Retinal pigment epithelial cell (primary cell): Measurements from ENCODE around the gene PREP.

ENCODE experiments used
- DNase-seq: peaks from one replicate; pipeline ENCODE4 v3.0.0-alpha.2; 2010; ENCODE audit warnings: low read depth
- H3K4me3 ChIP-seq: 2 replicates; pipeline ENCODE4 v1.5.1; 2011; ENCODE audit warnings: mild to moderate bottlenecking, low read length, control low read depth, moderate library complexity
- TF ChIP-seq, protein P1 (sequence below): conservative IDR thresholded peaks from 2 replicates; pipeline ENCODE4 v1.5.1; 2011; ENCODE audit warnings: low read depth, low read length, control low read depth, inconsistent platforms

PREP gene

GRCh38 chr6:105304366-105304765 is 98.5 kb downstream of the PREP start:
- no peak overlapping the region for H3K4me3 ChIP-seq
- TF ChIP-seq, protein P1, sequence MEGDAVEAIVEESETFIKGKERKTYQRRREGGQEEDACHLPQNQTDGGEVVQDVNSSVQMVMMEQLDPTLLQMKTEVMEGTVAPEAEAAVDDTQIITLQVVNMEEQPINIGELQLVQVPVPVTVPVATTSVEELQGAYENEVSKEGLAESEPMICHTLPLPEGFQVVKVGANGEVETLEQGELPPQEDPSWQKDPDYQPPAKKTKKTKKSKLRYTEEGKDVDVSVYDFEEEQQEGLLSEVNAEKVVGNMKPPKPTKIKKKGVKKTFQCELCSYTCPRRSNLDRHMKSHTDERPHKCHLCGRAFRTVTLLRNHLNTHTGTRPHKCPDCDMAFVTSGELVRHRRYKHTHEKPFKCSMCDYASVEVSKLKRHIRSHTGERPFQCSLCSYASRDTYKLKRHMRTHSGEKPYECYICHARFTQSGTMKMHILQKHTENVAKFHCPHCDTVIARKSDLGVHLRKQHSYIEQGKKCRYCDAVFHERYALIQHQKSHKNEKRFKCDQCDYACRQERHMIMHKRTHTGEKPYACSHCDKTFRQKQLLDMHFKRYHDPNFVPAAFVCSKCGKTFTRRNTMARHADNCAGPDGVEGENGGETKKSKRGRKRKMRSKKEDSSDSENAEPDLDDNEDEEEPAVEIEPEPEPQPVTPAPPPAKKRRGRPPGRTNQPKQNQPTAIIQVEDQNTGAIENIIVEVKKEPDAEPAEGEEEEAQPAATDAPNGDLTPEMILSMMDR: no peak

GRCh38 chr6:105302617-105303128 is 100.2 kb downstream of the PREP start:
- no peak for DNase-seq
- TF ChIP-seq, protein P1: no peak
- H3K4me3 ChIP-seq: no peak overlapping the region

More at GRCh38 chr6:105304366-105304765, 98.5 kb downstream of the PREP start:
- DNase-seq: no peak

- DNase-seq: no peak
- no peak overlapping the region for H3K4me3 ChIP-seq
- TF ChIP-seq, protein P1: no peak
Observed at GRCh38 chr6:105301756-105302616, 100.9 kb downstream of the PREP start.

GRCh38 chr6:105301072-105301503 is 101.8 kb downstream of the PREP start:
- DNase-seq: no peak
- no peak overlapping the region for H3K4me3 ChIP-seq
- TF ChIP-seq, protein P1: no peak

DNA sequence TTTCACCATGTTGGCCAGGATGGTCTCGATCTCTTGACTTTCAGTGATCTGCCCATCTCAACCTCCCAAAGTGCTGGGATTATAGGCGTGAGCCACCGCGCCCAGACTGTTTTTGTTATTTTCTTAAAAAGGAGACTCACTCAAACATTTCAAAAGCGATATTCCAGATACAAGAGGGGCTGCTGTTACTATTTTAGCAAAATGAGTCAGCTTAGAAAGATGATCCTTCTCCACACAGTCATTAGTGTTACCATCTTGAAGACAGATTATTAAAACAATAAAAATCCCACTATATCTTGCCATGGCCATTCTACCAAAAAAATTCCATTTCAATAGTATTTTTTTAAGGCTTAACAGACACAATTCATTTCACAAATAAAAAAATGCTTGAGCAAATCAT is 102.8 kb downstream of the PREP start:
- no peak overlapping the region for H3K4me3 ChIP-seq
- DNase-seq: no peak
- TF ChIP-seq, protein P1: no peak

DNA sequence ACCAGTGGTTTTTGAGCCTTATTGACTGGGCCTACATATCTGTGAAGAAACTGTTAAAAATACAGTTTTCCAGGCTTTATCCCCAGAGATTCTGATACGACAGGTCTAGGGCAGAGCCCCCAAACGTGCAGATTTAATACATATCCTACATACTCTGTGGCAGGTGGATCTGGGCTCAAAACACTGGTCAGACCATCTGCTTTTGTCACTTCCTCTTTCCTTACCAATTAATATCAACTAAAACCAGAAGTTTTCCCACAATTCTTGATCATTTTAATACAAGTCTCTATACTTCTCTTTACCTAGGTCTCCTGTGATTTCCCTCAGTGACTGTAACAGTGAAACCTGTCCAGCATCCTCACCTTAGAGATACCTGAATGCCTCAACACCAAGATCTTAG is 108.8 kb downstream of the PREP start:
- DNase-seq: no peak
- TF ChIP-seq, protein P1: no peak
- no peak overlapping the region for H3K4me3 ChIP-seq
